Prostate gland (tissue), 2 donors: ENCODE data around the gene EYA4. TPM values are rescaled to one million over a fixed set of nuclear protein-coding genes. Genes with fewer than 3 reads are reported as not detected.

Source experiments
- DNase-seq: peaks from one replicate; pipeline ENCODE4 v3.0.0-alpha.2; 2019; ENCODE audit warnings: low spot score
- H3K27ac ChIP-seq, 2 donors: fragments of 200-600 bp; sonication (generic); 2 replicates each; pipeline ENCODE4 v1.5.1; 2017 to 2019
- H3K27me3 ChIP-seq: fragments of 200-600 bp; sonication (generic); replicated peaks from 2 replicates; pipeline ENCODE4 v1.5.1; 2019; ENCODE audit not compliant: insufficient read depth
- H3K36me3 ChIP-seq, 2 donors: fragments of 200-600 bp; sonication (generic); 1 replicate in 1 of 2; 2 replicates in 1 of 2; pipeline versions ENCODE4 v1.5.1 to v1.8.1; 2017 to 2019
- H3K4me1 ChIP-seq: fragments of 200-600 bp; sonication (generic); replicated peaks from 2 replicates; pipeline ENCODE4 v1.5.1; 2019
- H3K4me3 ChIP-seq, 2 donors: fragments of 200-600 bp; sonication (generic); 2 replicates each; pipeline ENCODE4 v1.5.1; 2017 to 2019
- H3K9me3 ChIP-seq: fragments of 200-600 bp; sonication (generic); 2 replicates; pipeline ENCODE4 v1.5.1; 2017
- CTCF ChIP-seq, 4 experiments: fragments of 200-600 bp in 2 of 4; fragments of 450-650 bp in 2 of 4; sonication (generic) in 2 of 4; IDR thresholded peaks; 1 replicate in 3 of 4; 2 replicates in 1 of 4; pipeline ENCODE4 v1.5.1; 2016 to 2019; ENCODE audit warnings: antibody characterized with exemption in 4 of 4, mild to moderate bottlenecking in 2 of 4, moderate library complexity in 2 of 4
- POLR2A ChIP-seq: fragments of 450-650 bp; IDR thresholded peaks from one replicate; pipeline ENCODE4 v1.6.1; 2016; ENCODE audit warnings: antibody characterized with exemption, mild to moderate bottlenecking
- POLR2AphosphoS5 ChIP-seq: sonication (generic); formaldehyde crosslinking; IDR thresholded peaks from one replicate; pipeline ENCODE4 v1.6.1; 2017; ENCODE audit warnings: antibody characterized with exemption
- WGBS: methylation state at CpG from one replicate; pipeline ENCODE4 v1.1.5; 2018; 5-methylcytosine and 5-hydroxymethylcytosine counted together
- intact Hi-C: fragments of 100-400 bp; cut with DNase I; formaldehyde crosslinking; loops from one replicate; pipeline ENCODE4 v1.14.2; 2022
- total RNA-seq, 2 donors: library from RNA; depleted of rRNA; stranded (reverse); fragments of >200 nt; gene quantifications; one replicate each; pipeline ENCODE4 v1.1.0, GENCODE V29; 2016

EYA4 gene
- total RNA-seq, 2 donors from 2014 or later = 4.1 to 7.3 TPM

DNA sequence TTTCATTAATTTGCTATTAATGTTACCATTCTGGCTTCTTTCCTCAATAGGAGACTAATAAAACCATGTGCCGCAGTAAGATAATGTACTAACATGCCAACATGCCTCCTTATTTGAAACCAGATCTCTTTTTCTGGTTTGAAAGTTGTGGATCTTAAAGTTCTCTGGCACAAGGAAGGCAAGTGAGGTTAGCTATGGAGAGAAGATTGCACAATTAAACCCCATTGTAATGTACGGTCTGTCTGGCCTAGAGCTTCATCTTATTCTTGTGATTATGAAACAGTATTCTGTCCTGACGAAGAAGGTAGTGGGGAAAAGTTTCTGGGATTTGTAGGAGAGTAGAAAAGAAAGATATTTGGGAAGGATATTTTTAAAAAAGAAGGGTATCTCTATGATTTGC lies 68.4 kb downstream of the EYA4 start:
- 18% methylated on average over 3 of the region's 3 CpGs for WGBS
- Histone ChIP-seq H3K36me3 (no peaks in the 10 kb centered on the region), H3K27me3 (no peaks in the 10 kb centered on the region), H3K27ac (no peak overlapping the region), H3K4me3 (no peak overlapping the region), H3K4me1 (no peaks in the 10 kb centered on the region), H3K9me3 (no peaks in the 10 kb centered on the region)
- TF ChIP-seq POLR2AphosphoS5 (peak; percentile 23), POLR2A (no peak), CTCF (IDR thresholded peaks at IDR 0.05) (no peak)
- intact Hi-C loops = loop anchor here (10.0 kb wide), 1 partner anchor 65 kb away; the partner anchor contains the start of gene EYA4
- no peak for DNase-seq

DNA sequence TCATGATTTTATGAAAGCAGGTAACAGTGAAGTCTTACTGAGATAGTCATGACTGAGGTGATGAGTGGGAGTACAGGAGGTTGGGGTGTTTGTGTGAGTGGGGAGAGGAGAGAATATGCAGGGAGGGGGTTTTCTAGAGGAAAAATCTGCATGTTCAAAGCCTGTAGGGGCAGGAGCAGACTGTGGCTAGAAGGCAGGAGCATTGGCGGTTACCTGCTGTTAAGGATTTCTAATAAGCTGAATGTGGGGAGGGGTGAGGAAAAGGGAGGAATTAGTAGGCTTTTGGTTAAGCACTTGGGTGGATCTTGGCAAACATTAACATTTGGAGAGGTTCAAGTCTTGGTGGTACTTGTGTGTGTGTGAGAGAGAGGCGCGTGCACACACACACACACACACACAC lies 70.8 kb downstream of the EYA4 start:
- no peaks in the 10 kb centered on the region for H3K4me1 ChIP-seq
- no peaks in the 10 kb centered on the region for H3K36me3 ChIP-seq
- TF ChIP-seq CTCF (IDR thresholded peaks at IDR 0.05) (no peak), POLR2AphosphoS5 (no peak), POLR2A (no peak)
- WGBS = 83% methylated on average over 3 of the region's 3 CpGs
- no peaks in the 10 kb centered on the region for H3K9me3 ChIP-seq
- no peaks in the 10 kb centered on the region for H3K27me3 ChIP-seq
- no peak overlapping the region for H3K27ac ChIP-seq
- intact Hi-C loops = no loop called here
- H3K4me3 ChIP-seq = no peak overlapping the region
- no peak for DNase-seq

DNA sequence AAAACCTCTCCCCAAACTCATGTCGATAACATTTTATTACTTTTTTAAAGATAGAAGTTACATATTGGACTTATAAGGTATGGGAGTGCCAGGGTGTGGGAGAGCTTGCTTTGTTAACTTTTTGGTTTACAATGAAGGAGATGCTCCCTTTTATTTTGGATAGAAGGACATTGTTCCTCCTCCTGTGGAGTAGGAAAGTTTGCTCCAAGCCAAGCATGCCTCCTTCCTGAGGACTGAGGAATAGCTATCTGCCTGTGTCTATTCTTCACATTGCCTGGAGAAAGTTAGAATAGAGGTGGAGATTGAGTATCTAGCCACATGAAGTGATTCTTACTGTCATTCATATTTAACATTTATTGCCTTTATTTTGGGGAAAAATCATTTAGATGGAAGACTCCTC lies 71.9 kb downstream of the EYA4 start:
- Histone ChIP-seq H3K36me3 (no peaks in the 10 kb centered on the region), H3K27me3 (no peaks in the 10 kb centered on the region), H3K27ac (no peak overlapping the region), H3K9me3 (no peaks in the 10 kb centered on the region), H3K4me3 (no peak overlapping the region), H3K4me1 (no peaks in the 10 kb centered on the region)
- intact Hi-C loops = no loop called here
- no peak for TF ChIP-seq POLR2A
- WGBS = 78% methylated on average over 1 of the region's 1 CpG
- no peak for DNase-seq

DNA sequence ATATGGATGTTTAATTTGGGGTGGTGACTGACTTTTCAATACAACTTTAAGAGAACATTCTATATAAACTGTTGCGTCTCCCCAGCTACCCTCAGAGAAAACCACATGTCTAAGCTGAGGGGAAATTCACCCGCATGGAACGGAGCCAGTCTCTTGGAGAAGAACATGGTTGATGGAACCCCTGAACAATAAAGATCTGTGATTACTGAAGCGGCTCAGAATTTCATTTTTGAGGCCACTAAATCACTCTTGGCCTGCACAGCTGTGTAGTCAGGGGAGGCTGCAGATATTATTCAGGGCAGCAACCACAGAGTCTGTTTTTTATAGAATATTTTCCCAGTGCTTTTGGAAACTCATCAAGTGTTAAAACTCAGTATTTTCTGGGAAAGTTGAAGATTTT lies 73.8 kb downstream of the EYA4 start:
- H3K4me1 ChIP-seq = no peaks in the 10 kb centered on the region
- H3K4me3 ChIP-seq = no peak overlapping the region
- intact Hi-C loops = no loop called here
- no peak overlapping the region for H3K27ac ChIP-seq
- TF ChIP-seq POLR2AphosphoS5 (no peak), CTCF (IDR thresholded peaks at IDR 0.05) (no peak), POLR2A (no peak)
- H3K9me3 ChIP-seq = no peaks in the 10 kb centered on the region
- no peaks in the 10 kb centered on the region for H3K36me3 ChIP-seq
- DNase-seq = no peak
- H3K27me3 ChIP-seq = no peaks in the 10 kb centered on the region
- WGBS = 89% methylated on average over 4 of the region's 4 CpGs

- Histone ChIP-seq H3K4me3 (no peak overlapping the region), H3K4me1 (no peaks in the 10 kb centered on the region), H3K9me3 (no peaks in the 10 kb centered on the region), H3K36me3 (no peaks in the 10 kb centered on the region), H3K27ac (no peak overlapping the region), H3K27me3 (no peaks in the 10 kb centered on the region)
- no peak for DNase-seq
- TF ChIP-seq POLR2A = no peak
- no peak for TF ChIP-seq POLR2AphosphoS5
- TF ChIP-seq CTCF (IDR thresholded peaks at IDR 0.05) = no peak
- 50% methylated on average over 5 of the region's 5 CpGs for WGBS
- intact Hi-C loops = no loop called here
Measured at GRCh38 chr6:133315811-133316210, 74.7 kb downstream of the EYA4 start.
